Measurements from ENCODE around the gene PPM1H. TPM values are rescaled to one million over a fixed set of nuclear protein-coding genes. Genes with fewer than 3 reads are reported as not detected.

PPM1H gene
- total RNA-seq, 1 donor from 2014 or later: 0.79 TPM

DNA sequence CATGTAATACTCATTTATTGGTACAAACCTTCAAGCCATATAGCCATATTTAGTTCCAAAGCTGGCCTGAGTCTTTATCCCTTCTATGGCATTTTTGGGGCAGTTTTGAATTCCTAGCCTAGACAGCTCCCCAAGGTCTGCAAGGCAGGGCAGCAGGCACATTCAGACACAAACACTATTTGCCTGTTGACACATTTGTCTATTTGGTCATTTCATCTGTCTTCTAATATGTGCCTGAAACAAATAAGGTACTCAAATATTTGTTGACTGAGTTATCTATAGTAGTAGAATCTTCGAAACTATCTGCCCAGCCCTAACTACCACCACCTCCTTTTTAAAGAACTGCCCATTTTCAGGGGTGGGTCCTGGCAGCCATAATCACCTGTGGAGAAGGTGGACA, 9.3 kb downstream of the PPM1H start:
- H3K27me3 ChIP-seq (ENCODE audit: control insufficient read depth, insufficient read depth, low read length): no peaks in the 10 kb centered on the region
- FAIRE-seq (no peak), DNase-seq (ENCODE audit: low read depth) (no peak)
- no peaks in the 10 kb centered on the region for H3K36me3 ChIP-seq (ENCODE audit: control insufficient read depth, insufficient read depth, low read length)
- no peak overlapping the region for H3K4me3 ChIP-seq (ENCODE audit: low read depth, low read length)
- TF ChIP-seq, protein P1, sequence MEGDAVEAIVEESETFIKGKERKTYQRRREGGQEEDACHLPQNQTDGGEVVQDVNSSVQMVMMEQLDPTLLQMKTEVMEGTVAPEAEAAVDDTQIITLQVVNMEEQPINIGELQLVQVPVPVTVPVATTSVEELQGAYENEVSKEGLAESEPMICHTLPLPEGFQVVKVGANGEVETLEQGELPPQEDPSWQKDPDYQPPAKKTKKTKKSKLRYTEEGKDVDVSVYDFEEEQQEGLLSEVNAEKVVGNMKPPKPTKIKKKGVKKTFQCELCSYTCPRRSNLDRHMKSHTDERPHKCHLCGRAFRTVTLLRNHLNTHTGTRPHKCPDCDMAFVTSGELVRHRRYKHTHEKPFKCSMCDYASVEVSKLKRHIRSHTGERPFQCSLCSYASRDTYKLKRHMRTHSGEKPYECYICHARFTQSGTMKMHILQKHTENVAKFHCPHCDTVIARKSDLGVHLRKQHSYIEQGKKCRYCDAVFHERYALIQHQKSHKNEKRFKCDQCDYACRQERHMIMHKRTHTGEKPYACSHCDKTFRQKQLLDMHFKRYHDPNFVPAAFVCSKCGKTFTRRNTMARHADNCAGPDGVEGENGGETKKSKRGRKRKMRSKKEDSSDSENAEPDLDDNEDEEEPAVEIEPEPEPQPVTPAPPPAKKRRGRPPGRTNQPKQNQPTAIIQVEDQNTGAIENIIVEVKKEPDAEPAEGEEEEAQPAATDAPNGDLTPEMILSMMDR (IDR thresholded peaks at IDR 0.05; ENCODE audit: insufficient read depth, low read length, severe bottlenecking): no peak

DNA sequence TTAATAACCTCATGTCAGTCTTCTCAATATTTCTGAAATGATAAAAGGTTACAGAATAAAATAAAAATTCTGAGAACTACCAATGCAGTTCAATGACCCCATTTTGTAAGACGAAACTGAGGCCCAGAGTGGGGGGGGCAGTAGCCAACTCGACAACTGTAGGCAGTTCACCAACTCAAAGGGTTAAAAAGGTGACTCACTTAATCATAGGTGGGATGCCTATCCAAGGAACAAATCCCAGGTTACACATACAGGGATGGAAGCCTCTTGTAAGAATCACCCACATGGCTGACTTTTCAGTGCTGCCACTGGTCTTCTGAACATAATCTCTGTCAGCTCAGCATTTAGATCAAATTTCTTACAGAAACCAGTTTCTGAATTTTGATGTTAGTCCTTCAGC, 10.9 kb downstream of the PPM1H start:
- Histone ChIP-seq H3K27me3 (ENCODE audit: control insufficient read depth, insufficient read depth, low read length) (no peaks in the 10 kb centered on the region), H3K4me3 (ENCODE audit: low read depth, low read length) (no peak overlapping the region), H3K36me3 (ENCODE audit: control insufficient read depth, insufficient read depth, low read length) (no peaks in the 10 kb centered on the region)
- FAIRE-seq (no peak), DNase-seq (ENCODE audit: low read depth) (no peak)
- TF ChIP-seq, protein P1 (IDR thresholded peaks at IDR 0.05; ENCODE audit: insufficient read depth, low read length, severe bottlenecking): no peak

DNA sequence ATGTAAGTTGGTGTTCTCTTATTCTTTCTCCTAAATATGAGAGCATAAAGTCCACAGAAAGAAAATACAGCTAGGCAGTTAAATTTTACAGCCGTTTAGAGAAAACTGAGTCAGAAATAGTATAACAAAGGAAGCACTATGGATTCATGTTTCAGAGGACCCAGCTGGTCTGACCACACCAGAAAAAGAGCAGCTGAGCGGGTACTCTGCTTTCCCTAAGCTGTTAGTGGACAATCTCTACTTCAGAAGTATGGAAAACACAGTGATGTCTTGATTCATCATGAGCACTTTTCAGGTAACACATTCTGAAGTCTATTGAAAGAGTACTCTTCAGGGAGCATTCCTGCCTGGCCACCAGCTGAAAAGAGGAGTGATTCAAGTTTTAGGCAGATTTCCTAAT, 12.4 kb downstream of the PPM1H start:
- H3K27me3 ChIP-seq (ENCODE audit: control insufficient read depth, insufficient read depth, low read length): no peaks in the 10 kb centered on the region
- no peak for FAIRE-seq
- no peak overlapping the region for H3K4me3 ChIP-seq (ENCODE audit: low read depth, low read length)
- H3K36me3 ChIP-seq (ENCODE audit: control insufficient read depth, insufficient read depth, low read length): no peaks in the 10 kb centered on the region
- DNase-seq (ENCODE audit: low read depth): no peak
- TF ChIP-seq, protein P1 (IDR thresholded peaks at IDR 0.05; ENCODE audit: insufficient read depth, low read length, severe bottlenecking): no peak

DNA sequence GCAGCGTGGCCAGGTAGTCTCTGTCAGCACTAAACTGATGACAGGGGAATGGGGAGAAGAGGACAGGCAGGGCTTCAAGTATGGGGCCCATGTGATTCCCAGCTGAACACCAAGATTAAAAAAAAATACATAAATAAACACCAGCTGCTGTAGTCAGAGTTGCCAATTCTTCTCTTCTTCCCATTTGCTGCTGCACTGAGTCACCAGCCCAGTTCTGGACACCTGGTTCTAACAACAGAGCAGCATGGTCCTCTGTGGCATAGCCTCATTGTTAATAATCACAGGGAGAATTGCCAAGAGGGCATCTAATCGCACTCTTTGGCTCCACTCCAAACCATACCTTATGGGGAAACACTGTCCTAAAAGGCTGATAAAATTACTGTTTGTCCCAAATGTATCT, 15.1 kb downstream of the PPM1H start:
- DNase-seq (ENCODE audit: low read depth) (peak; percentile 20), FAIRE-seq (no peak)
- H3K36me3 ChIP-seq (ENCODE audit: control insufficient read depth, insufficient read depth, low read length): no peaks in the 10 kb centered on the region
- H3K4me3 ChIP-seq (ENCODE audit: low read depth, low read length): no peak overlapping the region
- TF ChIP-seq, protein P1 (IDR thresholded peaks at IDR 0.05; ENCODE audit: insufficient read depth, low read length, severe bottlenecking): no peak
- H3K27me3 ChIP-seq (ENCODE audit: control insufficient read depth, insufficient read depth, low read length): no peaks in the 10 kb centered on the region

DNA sequence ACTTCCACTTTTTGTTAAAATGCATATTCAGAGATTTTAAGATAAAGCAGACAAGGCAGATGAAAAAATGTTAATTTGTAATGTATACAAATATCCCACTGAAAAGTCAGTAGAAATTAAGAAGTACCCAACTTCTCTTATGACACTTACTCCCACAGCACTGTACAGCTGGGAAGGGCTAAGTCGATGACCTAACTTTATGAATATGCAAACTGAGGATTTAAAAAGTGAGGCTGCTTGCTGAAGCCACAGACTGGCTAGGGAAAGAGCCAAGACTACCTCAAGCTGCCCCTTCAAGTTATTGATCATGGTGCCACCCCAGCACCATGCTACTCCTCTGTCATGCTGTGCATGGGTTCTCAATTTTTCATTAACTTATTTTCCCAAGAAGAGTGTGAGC, 17.0 kb downstream of the PPM1H start:
- no peak overlapping the region for H3K4me3 ChIP-seq (ENCODE audit: low read depth, low read length)
- no peaks in the 10 kb centered on the region for H3K36me3 ChIP-seq (ENCODE audit: control insufficient read depth, insufficient read depth, low read length)
- no peak for FAIRE-seq
- DNase-seq (ENCODE audit: low read depth): no peak
- TF ChIP-seq, protein P1 (IDR thresholded peaks at IDR 0.05; ENCODE audit: insufficient read depth, low read length, severe bottlenecking): no peak
- H3K27me3 ChIP-seq (ENCODE audit: control insufficient read depth, insufficient read depth, low read length): no peaks in the 10 kb centered on the region

DNA sequence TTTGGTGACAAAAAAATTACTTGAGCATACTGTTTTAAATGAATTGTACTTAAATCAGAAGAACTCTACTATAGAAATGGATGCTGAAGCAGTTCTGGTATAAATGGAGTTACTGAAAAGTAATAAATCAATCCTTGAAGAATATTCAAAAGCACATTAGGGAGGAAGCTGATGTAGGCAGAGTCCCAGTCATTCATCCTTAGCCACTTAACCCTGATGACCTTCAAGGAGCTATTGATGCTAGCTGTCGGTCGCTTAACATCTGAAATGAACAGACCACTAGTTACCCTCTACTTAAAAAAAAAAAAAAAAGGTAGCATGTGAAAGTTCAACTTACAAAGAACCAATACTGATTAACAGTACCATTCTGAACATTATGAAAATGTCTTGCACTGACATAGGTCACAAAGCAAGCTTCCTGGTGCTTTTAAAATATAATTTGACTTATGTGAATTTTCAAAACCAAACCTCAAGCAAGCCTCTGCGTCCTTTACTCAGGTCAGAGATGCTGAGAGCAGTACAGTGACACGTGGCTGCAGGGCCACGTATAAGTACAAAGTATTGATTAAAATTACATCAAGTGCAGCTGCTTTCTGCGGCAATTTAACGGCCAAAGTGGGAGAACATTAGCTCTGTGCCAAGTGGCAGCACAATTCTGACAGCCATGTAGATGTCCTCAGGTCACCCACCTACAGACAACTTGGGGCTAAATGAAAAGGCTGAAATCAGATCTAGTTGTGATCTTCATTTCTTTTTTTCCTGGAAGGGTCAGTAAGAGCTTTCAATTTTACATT, 18.1 kb downstream of the PPM1H start:
- Histone ChIP-seq H3K36me3 (ENCODE audit: control insufficient read depth, insufficient read depth, low read length) (no peaks in the 10 kb centered on the region), H3K27me3 (ENCODE audit: control insufficient read depth, insufficient read depth, low read length) (peaks cover 2% of the 10 kb centered on the region), H3K4me3 (ENCODE audit: low read depth, low read length) (no peak overlapping the region)
- TF ChIP-seq, protein P1 (IDR thresholded peaks at IDR 0.05; ENCODE audit: insufficient read depth, low read length, severe bottlenecking): no peak
- no peak for DNase-seq (ENCODE audit: low read depth)
- no peak for FAIRE-seq
